Activated naive CD8-positive, alpha-beta T cell treated with anti-CD3 and anti-CD28 coated beads, Interleukin-2, amount 50 U/mL, for 16 hours (primary cell): Measurements from ENCODE around the gene CCL27.

Source experiments
- DNase-seq: peaks from one replicate; pipeline ENCODE4 v3.0.0-alpha.2; 2020; ENCODE audit warnings: low read depth, low spot score

CCL27 gene, protein sequence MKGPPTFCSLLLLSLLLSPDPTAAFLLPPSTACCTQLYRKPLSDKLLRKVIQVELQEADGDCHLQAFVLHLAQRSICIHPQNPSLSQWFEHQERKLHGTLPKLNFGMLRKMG

DNA sequence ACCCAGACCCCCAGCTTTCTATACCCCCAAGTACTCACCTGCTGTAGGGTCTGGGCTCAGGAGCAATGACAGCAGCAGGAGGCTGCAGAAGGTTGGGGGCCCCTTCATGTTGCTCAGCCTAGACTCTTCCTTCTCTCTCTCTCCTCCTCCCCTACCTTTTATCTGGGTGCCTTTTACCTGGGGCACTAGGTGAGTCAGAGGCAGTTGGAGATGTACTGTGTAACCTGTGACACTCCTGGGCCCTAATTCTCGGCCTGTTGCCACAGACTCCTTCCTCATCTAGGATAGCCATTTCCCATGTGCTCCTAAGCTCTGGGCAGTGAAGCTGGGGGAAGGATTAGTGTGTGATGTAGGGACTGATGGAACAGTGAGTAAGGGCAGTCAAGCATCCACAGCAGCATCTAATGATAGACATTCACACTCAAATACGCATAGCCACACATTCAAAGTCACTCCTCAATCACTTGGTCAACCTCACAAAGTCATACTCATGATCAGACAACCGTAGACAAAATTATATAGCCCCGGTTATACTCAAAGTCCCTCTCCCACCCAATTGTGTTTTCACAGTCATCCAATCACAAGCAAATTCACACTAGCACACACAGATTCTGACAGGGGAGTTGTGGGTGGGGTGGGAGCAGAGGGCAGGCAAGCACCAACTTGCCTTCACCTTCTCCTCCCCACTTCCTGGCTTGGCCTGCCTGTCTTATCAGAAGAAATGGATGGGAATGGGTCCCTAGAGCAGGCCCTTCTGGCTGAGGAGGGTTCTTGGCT is at the start of gene CCL27:
Gene CCL27, minus strand, starts transcription at position 132 of the 777 bp plus-strand sequence. Its CDS starts 24 bp downstream, at position 108.
- no peak for DNase-seq

DNA sequence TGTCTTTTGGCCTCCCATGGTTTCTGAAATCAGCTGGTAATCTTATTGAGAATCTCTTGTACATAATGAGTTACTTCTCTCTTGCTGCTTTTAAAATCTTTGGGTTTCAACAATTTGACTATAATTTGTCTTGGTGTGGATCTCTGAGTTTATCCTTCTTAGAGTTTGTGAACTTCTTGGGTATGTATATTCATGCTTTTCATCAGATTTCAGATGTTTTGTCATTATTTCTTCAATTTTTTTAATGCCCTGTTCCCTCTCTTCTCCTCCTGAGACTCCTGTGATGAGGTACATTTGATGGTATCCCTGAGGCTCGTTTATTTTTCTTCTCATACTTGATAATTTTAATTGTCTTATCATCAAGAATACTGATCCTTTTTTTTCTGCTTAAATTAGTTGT is 49.7 kb upstream of the CCL27 start:
- no peak for DNase-seq

DNA sequence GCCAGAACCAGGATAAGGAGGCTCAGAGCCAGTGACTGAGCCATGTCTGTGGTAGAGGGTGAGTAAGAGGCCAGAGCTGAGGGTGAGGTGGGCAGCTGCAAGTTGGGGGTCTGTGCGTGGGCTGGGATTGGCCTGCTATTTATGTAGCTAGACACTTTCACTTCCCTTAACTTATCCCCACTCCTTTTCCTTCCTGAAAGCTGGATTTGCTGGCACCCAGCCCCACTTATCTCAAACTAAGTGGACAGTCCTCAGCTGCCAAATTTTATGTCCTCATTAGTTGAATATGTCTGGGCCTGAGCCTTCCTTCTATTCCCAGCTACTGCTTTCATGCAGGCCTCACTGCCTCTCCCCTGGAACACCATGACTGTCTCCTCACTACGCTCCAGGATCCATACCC is 47.6 kb upstream of the CCL27 start, which contains the start of gene CCL21:
Gene CCL21, minus strand, starts transcription at position 114 of the 400 bp plus-strand sequence. Its CDS starts 70 bp downstream, at position 44.
- DNase-seq, result no peak

DNA sequence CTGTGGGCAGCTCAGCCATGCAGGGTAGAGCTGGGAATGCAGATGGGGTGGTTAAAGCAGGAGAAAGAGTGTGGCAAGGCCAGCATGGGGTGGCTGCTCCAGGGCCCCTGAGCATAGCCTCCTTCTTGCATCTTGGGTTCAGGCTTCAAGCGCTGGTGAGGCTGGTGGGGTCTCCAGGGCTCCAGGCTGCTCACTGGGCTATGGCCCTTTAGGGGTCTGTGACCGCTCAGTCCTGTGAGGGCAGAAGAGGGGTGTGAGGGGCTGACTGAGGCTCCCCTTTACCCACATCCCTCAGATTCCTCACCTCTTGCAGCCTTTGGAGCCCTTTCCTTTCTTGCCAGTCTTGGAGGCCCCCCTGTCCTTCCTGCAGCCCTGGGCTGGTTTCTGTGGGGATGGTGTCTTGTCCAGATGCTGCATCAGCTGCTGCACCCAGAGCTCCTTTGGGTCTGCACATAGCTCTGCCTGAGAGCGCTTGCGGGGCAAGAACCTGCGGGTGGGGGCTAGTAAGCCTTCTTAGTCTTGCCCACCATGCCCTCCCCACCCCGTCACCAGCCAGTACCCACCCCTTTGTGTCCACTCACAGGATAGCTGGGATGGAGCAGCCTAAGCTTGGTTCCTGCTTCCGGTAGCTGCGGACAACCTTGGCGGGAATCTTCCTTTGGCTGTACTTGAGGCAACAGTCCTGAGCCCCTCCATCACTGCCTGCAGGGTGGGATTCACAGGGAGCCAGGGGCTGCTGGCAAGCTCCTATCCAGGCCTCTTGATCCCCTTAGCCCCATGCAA is 46.9 kb upstream of the CCL27 start:
- DNase-seq, result no peak

DNA sequence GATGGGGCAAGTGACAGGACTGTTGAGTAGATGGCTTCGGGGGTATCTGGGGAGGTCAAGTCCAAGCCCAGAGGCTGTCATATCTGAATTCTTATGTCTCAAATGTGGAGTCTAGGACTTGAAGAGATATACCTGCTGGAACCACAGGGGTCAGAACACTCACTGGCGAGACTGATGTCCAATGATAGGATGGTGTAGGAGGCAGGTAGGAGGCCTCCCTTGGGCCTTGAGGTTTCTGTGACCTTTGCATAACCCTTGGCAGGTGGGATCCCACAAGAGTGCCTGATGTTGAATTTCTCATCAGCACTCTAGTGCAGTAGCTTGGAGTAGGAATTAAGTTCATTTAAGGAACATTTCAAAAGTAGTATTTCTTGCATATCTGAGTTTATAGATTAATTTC is 44.7 kb upstream of the CCL27 start:
- DNase-seq, result no peak

DNA sequence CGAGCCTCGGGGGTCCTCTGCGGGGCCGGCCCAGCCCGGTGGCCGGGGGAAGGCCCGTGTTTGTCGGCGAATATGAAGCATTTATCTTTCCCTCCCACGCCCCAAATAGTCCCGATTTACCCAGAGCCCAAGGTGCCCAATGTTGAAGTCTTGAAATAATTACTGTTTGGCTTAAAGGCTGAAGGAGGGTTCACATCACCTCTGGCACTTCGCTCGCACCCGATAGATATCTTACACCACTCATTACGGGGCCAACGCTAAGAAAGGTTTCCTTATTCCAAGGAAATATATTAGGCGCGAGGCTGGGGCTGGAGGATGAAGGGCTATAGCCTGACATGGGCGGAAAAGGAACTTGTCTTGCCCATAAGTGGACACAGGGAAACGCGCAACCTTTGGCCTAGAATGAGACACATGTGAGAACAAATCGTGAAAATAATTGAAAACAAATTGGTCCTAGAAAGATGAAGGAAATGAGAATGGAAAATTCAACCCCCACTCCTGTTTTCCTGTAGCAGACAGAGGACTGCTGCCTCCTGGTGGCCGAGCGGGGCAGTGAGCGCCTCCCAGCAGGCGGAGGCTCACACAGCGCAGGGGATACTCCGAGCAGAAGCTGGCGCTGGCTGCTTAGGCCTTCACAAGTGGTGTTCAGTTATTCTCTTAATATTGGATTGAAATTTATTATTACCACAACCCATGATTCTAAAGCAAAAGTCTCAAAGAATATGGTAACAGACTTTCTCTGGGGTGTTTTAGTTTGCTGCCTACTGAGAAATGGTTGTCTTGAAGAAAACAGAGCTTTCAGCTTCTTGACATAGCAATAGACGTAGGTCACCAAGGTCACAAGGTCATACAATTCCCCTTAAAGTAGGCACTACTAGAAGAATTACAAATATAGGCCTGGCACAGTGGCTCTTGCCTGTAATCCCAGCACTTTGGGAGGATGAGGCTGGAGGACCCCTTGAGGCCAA is 39.6 kb upstream of the CCL27 start:
- DNase-seq, result peak; percentile 59

DNA sequence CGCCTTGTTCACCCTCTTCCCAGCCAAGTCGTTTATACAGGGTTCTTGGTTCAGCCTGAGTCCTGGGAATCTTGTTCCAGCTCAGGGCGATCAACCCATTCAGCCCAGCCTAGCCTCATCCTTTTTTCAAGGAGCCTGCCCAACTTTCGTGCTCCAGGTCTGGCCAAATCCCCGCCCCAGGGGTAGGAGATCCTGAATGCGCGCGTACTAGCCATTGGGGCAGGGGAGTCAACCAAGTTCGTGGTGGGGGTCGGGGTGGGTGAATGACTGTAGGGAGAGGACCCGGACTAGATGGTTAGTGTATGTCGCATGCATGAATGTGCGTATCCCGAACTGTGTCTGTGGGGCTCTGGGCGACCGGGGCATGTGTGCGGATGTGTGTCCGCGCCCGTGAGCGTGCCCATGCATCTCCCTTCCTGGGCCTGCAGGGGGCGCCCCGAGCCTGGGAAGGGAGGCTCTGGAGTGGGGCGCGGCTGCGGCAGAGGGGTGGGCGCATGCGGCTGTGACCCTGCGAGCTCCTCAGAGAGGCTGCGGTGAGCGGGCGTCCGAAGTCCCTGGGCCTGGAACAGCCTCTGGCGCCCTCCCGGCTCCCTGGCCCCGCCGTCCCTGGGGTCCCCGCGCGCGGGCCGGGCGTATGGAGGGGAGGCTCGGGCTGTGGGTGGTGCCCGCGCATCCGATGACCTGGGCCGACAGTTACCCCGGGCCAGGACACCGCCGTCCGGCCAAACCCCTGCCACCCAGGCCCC is 38.7 kb upstream of the CCL27 start:
- peak; percentile 68 for DNase-seq

DNA sequence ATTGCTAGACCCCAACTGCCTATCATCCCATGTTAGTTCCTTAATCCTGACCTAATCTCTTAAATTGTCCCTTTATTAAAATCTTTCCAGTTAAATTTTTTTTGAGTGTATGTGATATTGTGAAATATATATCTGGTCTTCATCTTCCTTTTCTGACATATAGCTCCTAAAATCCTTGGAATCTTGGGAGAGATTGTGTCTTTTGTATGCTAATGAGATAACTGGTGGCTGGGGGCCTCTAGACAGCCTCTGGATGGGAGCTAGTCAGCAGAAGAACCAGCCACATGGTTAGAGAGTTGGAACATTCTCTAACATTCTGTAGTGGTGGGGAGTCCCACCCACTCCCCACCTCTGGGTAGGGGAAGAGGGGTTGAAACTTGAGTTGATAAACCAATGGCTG is 32.4 kb upstream of the CCL27 start:
- no peak for DNase-seq

DNA sequence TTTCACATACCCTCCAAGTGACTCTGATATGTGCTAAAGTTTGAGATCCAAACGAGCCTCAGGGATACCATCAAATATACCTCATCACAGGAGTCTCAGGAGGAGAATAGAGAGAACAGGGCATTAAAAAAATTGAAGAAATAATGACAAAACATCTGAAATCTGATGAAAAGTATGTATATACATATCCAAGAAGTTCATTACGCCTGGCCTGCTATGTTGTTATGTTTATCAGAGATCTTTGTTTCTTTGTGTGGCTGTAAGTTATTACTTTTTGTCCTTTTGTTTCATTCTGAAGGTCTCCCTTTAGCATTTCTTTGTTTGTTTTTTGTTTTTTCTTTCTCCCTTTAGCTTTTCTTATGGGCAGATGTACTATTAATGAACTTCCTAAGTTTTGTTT is 31.1 kb upstream of the CCL27 start:
- no peak for DNase-seq

DNA sequence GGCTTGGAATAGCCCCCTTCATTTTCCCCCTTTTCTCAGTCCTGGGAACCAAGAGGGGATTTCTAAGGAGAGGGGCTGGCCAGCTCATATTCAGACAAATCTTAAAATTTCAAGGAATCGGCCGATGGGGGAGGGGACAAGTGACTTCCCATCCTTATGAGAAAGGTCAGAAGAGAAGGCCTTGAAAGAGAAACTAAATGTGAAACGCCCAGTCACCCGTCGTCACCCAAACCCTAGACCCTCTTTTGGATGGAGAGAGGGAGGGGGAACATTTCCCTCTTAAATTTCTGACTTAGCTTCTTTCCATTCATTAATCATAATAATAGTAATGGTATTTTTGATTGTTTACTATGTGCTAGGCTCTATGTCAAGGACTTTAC is 29.5 kb upstream of the CCL27 start:
- no peak for DNase-seq

DNA sequence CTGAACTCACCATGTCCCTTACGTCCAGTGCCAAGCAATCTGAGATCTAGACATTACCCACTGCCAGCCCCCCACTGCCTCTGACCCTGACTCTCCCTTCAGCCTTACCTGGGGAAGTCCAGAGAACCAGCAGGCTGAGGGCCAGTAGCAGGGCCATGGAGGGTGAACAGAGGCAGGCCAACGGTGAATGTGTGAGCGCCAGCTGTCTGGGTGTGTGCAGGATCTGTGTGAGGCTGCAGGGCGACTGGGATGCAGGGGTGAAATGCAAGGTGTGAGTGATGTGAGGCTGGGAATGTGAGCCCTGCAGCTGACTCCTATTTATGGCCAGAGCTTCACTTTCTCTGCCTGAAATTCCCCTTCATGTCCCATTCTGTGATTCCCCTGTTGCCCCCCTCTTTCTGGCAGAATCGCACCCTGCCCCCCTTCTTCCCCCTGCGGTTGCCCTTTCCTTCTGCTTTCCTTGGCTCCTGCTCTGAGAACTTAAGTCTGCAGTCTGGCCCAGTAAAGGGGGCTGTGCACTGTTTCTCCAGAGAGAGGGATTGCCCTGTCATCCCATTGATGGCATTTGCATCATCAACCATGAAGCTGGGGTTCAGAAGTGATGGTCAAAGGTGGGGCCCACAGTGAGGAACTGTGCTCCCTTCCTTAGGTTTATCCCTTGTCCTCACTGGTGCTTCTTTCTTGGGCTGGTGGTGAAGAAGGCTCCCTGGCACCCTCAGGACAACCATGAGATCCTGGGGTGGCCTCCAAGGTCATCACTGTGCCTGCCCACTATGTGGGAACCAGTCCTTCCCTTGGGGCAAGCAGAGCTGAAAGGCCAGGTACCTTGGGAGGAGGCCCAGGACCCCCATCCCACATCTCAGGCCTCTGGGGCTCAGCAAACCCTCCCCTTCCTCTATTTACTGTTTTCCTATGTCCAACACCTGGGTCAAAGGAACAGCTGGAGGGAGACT is 28.8 kb upstream of the CCL27 start, which contains the start of gene CCL19:
Gene CCL19, minus strand, starts transcription at position 294 of the 953 bp plus-strand sequence. Its CDS starts 137 bp downstream, at position 157.
- DNase-seq, result no peak

DNA sequence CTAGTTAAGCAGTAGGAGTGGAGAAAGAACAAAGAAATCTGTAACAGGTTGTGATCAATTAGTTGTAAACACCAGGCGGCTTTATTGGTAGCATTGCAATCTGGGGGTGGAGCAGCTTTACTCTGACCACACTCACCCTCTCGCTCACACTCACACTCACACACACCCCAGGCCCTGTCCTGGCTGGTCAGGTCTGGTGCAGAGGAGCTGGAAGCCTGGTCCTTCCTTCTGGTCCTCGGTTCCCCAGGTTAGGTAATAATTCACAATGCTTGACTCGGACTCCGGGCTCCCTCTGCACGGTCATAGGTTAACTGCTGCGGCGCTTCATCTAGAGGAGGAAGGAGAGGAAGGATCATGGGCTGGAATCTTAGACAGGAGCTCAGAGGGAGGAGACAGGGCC is 27.1 kb upstream of the CCL27 start:
- no peak for DNase-seq

DNA sequence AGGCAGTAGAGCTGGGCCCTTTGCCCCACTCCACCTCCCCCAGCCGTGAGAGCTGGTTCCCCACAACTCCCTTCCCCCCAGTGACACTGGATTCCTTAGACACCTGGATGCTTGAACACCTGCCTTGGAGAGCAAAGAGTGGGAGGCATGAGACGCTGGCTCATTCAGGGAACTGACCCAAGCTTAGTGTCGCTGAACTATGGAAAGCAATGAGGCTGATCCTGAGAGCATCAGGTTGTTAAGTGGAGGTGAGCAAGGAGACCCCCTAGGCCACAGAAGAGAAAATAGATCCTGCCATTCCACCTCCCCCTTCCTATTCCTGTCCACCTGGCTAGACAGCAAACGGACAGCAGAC is 26.6 kb upstream of the CCL27 start:
- no peak for DNase-seq

DNA sequence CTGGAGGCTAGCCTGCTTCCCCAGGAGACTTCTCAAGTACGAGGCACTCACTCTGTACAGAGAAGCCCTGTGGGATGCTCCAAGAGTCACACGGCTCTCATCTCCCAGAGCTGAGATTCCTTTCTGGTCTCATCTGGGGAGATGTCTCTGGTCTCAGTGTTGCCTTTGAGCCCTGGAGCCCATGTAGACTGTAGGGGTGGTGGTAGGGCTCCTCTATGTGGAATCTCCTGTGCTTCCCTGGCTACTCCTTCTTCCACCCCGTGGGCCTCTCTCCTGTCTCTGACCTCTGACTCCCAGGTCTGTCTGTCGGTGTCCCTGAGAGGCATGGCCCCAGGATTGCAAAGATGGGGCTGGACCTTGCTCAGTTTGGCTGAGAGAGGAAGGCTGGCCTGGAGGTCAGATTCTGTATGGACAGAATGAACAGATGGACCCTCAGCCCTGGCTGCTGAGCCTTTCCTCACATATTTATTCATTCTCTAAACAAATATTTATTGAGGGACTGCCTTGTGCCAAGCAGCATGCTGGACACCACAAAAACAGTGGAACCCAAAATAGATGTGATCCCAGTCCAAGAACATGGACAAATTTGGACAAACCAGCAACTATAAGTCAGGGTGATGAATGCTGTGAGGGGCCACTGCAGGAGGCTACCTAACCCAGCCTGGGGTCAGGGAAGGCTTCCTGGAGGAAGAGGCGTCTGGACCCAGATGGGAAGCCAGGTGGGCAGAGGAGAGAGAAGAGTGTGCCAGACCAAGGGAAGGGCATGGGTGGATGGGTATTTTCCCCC is 26.1 kb upstream of the CCL27 start:
- DNase-seq, result no peak

DNA sequence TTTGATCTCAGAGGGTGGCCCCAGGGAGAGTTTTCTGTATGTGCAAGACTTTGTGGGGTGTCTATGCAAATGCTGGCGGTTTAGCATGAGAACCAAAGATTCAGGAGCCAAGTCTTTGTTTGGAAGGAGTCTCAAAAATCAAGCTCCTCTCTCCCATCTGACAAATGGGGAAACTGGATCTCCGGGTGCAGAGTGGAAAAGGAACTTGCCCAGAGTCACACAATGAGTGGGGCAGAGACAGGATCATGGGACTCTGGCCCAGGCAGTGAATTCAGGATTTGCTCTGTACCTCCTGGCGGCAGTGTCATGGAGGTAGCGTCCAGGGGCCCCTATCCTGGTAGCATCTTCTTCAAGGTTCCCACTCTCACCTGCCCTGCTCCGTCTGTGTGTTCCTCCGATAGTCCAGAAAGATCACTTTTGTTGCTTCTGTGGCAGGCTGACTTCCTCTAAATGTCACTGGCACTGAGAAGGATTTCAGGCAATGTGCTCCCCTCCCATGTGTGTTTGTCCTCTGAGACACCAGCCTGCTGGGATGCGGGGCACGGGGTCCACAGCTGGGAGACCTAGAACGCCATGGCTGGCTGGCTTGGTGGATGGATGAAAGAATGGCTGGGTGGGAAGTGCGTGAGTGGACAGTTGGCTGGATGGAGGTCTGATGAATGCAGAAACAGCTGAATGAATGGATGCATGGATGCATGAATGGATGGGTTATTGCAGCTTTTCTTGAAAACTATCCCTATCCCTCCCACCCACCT is 25.0 kb upstream of the CCL27 start:
- DNase-seq, result no peak

DNA sequence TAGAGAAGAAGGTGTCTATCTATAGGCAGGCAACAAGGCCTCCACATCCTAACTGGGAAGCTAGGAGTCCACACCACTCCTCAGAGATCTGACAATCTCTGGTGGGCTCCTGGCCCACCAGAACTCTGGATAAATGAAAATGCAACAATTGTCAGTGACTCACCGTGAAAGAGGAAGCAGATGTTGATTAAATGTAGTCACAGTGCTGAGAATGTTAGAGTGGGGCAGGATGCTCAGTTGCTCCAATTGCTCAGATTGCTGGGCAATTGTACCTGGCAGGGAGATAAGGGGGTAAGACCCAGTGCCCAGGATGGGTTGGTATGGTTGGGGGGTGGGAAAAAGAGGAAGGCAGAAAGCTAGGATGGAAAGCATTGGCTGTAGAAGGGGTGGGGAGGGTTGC is 24.3 kb upstream of the CCL27 start:
- no peak for DNase-seq

DNA sequence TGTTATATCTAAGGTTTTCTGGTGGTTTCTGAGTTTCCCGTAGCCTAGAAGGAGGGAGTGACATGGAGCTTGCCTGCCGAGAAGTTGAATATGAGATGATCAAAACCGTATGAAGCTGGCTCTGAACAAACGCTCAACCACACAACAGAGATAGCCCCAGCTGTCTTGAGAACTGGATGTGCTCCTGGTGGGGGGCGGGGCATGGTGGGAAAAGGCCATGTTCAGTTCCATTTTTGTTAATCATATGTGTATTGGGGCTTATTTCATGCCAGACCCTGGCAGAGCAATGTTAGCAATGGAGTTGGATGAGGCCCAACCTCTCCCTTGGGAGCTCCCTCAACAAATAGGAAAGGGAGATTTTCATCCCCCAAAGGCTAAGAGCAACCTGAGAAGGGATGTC is 23.8 kb upstream of the CCL27 start:
- DNase-seq, result no peak

DNA sequence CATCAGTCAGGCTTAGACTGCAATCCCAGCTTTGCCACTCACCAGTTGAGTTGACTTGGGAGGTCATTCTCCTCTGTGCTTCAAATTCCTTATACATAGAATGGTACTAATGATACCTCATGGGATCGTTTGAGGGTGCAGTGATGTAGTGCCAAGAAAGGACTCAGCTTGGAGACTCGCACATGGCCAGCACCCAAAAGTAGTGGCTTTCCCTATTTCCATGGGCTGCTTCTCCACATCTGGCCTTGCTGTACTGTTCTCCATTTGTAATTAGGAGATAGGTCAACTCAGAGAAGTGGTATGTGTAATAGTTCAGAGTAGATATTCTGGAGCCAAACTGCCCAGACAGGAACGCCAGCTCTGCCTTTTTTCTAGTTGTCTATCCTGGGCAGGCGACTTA is 23.1 kb upstream of the CCL27 start:
- DNase-seq, result no peak
